NCI-H446 (cell line): ENCODE measurements around the gene P2RY6.

Experiments
- DNase-seq, 2 experiments: peaks; one replicate each; lab custom pipeline; 2025; lab: John Stamatoyannopoulos, UW

The P2RY6 gene

GRCh38 chr11:73237471-73238290, 34.5 kb upstream of the P2RY6 start:
- DNase-seq, result no peak

- DNase-seq, result no peak
These were observed 33.0 kb upstream of the P2RY6 start for GRCh38 chr11:73239111-73239521.

GRCh38 chr11:73239571-73240189, 32.5 kb upstream of the P2RY6 start:
- no peak for DNase-seq

- no peak for DNase-seq
These were observed 31.9 kb upstream of the P2RY6 start for GRCh38 chr11:73240190-73240781.

- no peak for DNase-seq
These were observed 30.8 kb upstream of the P2RY6 start for GRCh38 chr11:73241300-73241699.

GRCh38 chr11:73242251-73243092, 29.7 kb upstream of the P2RY6 start:
- peak; percentile 35 to 80 for DNase-seq

GRCh38 chr11:73243093-73243485, 29.0 kb upstream of the P2RY6 start:
- no peak for DNase-seq

GRCh38 chr11:73244589-73245240, 27.4 kb upstream of the P2RY6 start:
- DNase-seq, result no peak

GRCh38 chr11:73245461-73245860, 26.7 kb upstream of the P2RY6 start:
- DNase-seq, result no peak

GRCh38 chr11:73246303-73246702, 25.8 kb upstream of the P2RY6 start:
- no peak for DNase-seq

GRCh38 chr11:73248526-73249185, 23.5 kb upstream of the P2RY6 start:
- DNase-seq, result no peak

- DNase-seq, result no peak
These were observed 22.8 kb upstream of the P2RY6 start for GRCh38 chr11:73249304-73249703.

GRCh38 chr11:73249853-73250783, 22.0 kb upstream of the P2RY6 start:
- no peak for DNase-seq

GRCh38 chr11:73252577-73253191, 19.5 kb upstream of the P2RY6 start:
- peak in 1 of 2 experiments; percentile 15 for DNase-seq

GRCh38 chr11:73257342-73258103, 14.6 kb upstream of the P2RY6 start:
- DNase-seq, result peak; percentile 27 to 69

GRCh38 chr11:73258104-73259035, 13.8 kb upstream of the P2RY6 start:
- no peak for DNase-seq

- no peak for DNase-seq
These were observed 12.6 kb upstream of the P2RY6 start for GRCh38 chr11:73259406-73260126.
